Type B pancreatic cell (in vitro differentiated cells): ENCODE results near the gene APH1B. TPM values are rescaled to one million over a fixed set of nuclear protein-coding genes. Genes with fewer than 3 reads are reported as not detected.

Experiments used
- DNase-seq: peaks from one replicate; pipeline ENCODE4 v3.0.0; 2021; ENCODE audit warnings: mixed read lengths; ENCODE audit not compliant: unreplicated experiment; ENCODE audit errors: extremely low spot score
- H3K27ac Mint-ChIP-seq: 2 replicates; pipeline ENCODE4 v1.8.0; 2021; ENCODE audit warnings: mild to moderate bottlenecking, mixed read lengths
- H3K27me3 Mint-ChIP-seq: 2 replicates; pipeline ENCODE4 v1.8.0; 2021; ENCODE audit warnings: mixed read lengths
- H3K36me3 Mint-ChIP-seq: 2 replicates; pipeline ENCODE4 v1.8.0; 2021; ENCODE audit warnings: mixed read lengths
- H3K4me1 Mint-ChIP-seq: one replicate; pipeline ENCODE4 v1.8.0; 2021; ENCODE audit warnings: mixed read lengths; ENCODE audit not compliant: unreplicated experiment
- H3K4me3 Mint-ChIP-seq: 2 replicates; pipeline ENCODE4 v1.8.0; 2021; ENCODE audit warnings: mild to moderate bottlenecking, mixed read lengths
- H3K9me3 Mint-ChIP-seq: 2 replicates; pipeline ENCODE4 v1.8.0; 2021; ENCODE audit warnings: mixed read lengths
- total RNA-seq: library from RNA; stranded (reverse); gene quantifications from 2 replicates; pipeline ENCODE4 v1.2.1, GENCODE V29; 2021; ENCODE audit warnings: low replicate concordance
- TF ChIP-seq, protein P1 (sequence below): fragments of 200-600 bp; sonication (generic); conservative IDR thresholded peaks from 2 replicates; pipeline ENCODE4 v1.5.0; 2021; ENCODE audit warnings: antibody characterized with exemption, mild to moderate bottlenecking

Gene APH1B
- total RNA-seq, 1 donor from 2014 or later: 16.0 TPM

DNA sequence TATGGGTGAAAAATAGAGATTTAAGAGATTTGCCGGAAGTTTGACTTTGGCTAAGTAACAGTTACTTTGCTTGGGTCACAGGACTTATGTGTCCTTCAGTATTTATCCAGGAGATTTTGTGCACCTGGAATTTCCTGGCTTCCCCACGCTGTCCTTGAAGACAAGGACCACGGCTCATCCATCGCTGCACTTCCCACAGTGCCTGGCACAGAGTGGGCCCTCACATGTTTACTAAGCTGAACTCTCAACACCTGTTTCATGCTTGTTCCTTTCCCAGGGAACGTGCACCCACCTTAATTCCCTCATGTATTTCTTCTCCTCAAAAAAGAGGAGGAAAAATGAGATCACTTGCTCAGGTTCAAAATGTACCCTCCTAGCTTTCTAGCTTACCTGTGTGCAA is 72.2 kb downstream of the APH1B start:
- H3K4me1 Mint-ChIP-seq: peaks cover 25% of the 10 kb centered on the region
- no peak for DNase-seq

DNA sequence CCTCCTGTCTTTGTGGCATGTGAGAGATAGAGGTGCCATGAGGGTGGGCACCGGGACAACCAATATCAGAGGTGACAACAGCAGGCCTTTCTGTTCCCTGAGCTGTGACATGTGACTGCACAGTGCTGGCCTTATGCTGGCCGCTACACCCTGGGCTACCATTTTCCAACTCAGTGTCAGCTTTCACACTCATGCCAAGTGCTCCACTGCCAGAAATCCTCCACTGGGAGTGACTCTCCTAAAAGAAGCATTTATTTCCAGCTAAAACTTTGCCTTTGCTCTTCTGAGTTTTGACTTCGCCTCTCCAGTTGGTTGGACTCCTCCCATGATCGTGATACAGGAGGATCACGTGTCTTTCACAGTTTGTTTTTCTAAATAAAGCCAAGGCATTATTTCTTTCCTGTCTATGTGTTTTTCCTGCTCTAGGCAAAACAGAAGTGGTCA is 72.8 kb downstream of the APH1B start:
- no peak for DNase-seq
- Mint-ChIP-seq H3K9me3 (no peaks in the 10 kb centered on the region), H3K4me3 (no peak overlapping the region), H3K36me3 (no peaks in the 10 kb centered on the region), H3K27me3 (peaks cover 19% of the 10 kb centered on the region), H3K4me1 (peaks cover 24% of the 10 kb centered on the region), H3K27ac (no peak overlapping the region)
- TF ChIP-seq, protein P1, sequence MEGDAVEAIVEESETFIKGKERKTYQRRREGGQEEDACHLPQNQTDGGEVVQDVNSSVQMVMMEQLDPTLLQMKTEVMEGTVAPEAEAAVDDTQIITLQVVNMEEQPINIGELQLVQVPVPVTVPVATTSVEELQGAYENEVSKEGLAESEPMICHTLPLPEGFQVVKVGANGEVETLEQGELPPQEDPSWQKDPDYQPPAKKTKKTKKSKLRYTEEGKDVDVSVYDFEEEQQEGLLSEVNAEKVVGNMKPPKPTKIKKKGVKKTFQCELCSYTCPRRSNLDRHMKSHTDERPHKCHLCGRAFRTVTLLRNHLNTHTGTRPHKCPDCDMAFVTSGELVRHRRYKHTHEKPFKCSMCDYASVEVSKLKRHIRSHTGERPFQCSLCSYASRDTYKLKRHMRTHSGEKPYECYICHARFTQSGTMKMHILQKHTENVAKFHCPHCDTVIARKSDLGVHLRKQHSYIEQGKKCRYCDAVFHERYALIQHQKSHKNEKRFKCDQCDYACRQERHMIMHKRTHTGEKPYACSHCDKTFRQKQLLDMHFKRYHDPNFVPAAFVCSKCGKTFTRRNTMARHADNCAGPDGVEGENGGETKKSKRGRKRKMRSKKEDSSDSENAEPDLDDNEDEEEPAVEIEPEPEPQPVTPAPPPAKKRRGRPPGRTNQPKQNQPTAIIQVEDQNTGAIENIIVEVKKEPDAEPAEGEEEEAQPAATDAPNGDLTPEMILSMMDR: no peak

More for the DNA sequence above, 72.2 kb downstream of the APH1B start:
- no peak overlapping the region for H3K27ac Mint-ChIP-seq
- H3K27me3 Mint-ChIP-seq: peaks cover 24% of the 10 kb centered on the region
- no peak overlapping the region for H3K4me3 Mint-ChIP-seq
- no peaks in the 10 kb centered on the region for H3K9me3 Mint-ChIP-seq
- no peaks in the 10 kb centered on the region for H3K36me3 Mint-ChIP-seq
- TF ChIP-seq, protein P1: no peak

DNA sequence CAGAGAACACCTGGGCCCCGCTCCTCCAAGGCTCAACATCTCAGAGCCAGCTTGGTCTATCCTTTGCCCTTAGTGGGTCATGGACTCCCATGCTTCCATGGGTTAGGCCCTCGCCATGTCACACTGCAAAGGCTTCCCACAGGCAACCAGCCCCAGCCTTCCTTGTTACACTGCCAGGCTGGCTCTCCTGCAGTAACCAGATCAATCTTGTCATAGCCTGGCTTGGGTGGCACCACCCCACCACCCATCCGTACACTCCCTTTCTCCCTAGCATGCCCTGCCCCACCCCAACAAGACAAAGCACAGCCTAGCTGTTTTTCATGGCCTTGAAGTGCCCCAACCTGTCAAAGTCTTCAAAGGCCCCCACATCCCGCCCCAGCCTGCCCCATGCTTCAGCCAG is 73.8 kb downstream of the APH1B start:
- H3K9me3 Mint-ChIP-seq: no peaks in the 10 kb centered on the region
- peaks cover 28% of the 10 kb centered on the region for H3K4me1 Mint-ChIP-seq
- H3K36me3 Mint-ChIP-seq: no peaks in the 10 kb centered on the region
- no peak overlapping the region for H3K27ac Mint-ChIP-seq
- H3K27me3 Mint-ChIP-seq: peaks cover 19% of the 10 kb centered on the region
- DNase-seq: no peak
- H3K4me3 Mint-ChIP-seq: no peak overlapping the region
- TF ChIP-seq, protein P1: no peak

DNA sequence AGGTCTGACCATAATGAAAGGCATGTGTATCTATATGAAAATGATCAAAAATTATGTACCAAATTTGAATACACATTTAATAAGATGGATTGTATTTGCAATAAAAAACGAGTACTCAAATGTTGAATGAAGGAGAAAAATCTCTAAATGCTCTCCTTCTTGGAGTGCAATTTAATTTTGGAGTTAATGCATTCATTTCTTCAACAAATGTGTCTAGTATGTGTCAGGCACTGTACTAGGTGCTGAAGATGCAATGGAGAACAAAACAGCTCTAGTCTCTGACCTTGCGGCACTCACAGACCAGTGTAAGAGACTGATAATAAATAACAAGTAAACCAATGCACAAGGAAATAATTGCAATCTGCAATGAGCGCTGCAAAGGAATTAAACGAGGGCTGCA is 75.4 kb downstream of the APH1B start:
- Mint-ChIP-seq H3K4me3 (no peak overlapping the region), H3K4me1 (peaks cover 16% of the 10 kb centered on the region), H3K36me3 (no peaks in the 10 kb centered on the region), H3K27me3 (peaks cover 16% of the 10 kb centered on the region), H3K27ac (no peak overlapping the region), H3K9me3 (no peaks in the 10 kb centered on the region)
- no peak for DNase-seq
- TF ChIP-seq, protein P1: no peak

DNA sequence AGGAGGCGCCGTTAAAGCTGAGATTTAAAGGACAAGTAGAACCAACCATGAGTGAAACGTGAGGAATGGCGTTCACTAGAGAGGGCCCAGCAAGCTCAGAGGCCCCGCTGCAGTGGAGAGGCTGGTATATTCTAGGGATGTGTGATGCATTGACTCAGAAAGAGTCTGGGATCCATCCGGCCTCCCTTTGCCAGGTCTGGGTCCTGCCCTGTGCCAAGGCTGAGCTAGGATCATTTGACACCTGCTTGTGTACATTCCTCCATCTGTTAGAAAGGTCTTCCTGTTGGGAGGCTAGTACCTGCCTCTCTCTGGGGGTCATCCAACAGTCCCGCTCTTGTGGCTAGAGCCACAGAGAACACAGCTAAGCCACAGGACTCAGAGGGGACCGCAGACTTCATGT is 75.9 kb downstream of the APH1B start:
- Mint-ChIP-seq H3K4me1 (peaks cover 12% of the 10 kb centered on the region), H3K4me3 (no peak overlapping the region)

More for the DNA sequence above, 75.9 kb downstream of the APH1B start:
- Mint-ChIP-seq H3K36me3 (no peaks in the 10 kb centered on the region), H3K9me3 (no peaks in the 10 kb centered on the region), H3K27ac (no peak overlapping the region), H3K27me3 (peaks cover 13% of the 10 kb centered on the region)
- TF ChIP-seq, protein P1: no peak
- DNase-seq: no peak
